HG03460 (cell line): Measurements from ENCODE around the gene TTC16.

Source experiments
- ATAC-seq: cut with Tn5 transposase; IDR thresholded peaks from one replicate; pipeline ENCODE4 v1.9.1; 2021; ENCODE audit not compliant: unreplicated experiment

TTC16 gene

GRCh38 chr9:127763918-127764384, 48.1 kb downstream of the TTC16 start:
- ATAC-seq = no peak

GRCh38 chr9:127765418-127765817, 49.5 kb downstream of the TTC16 start:
- ATAC-seq = no peak

GRCh38 chr9:127767410-127767809, 51.5 kb downstream of the TTC16 start:
- ATAC-seq = no peak

- no peak for ATAC-seq
Observed at GRCh38 chr9:127767909-127768331, 52.0 kb downstream of the TTC16 start.

- ATAC-seq = no peak
Observed at GRCh38 chr9:127768698-127769097, 52.8 kb downstream of the TTC16 start.

- no peak for ATAC-seq
Observed at GRCh38 chr9:127769101-127769500, 53.2 kb downstream of the TTC16 start.

GRCh38 chr9:127769929-127770582, 54.2 kb downstream of the TTC16 start:
- ATAC-seq = no peak

GRCh38 chr9:127770583-127770904, 54.7 kb downstream of the TTC16 start:
- ATAC-seq = no peak

- ATAC-seq = peak; percentile 85
Observed at GRCh38 chr9:127770905-127771569, 55.2 kb downstream of the TTC16 start.

GRCh38 chr9:127771570-127772189, 55.8 kb downstream of the TTC16 start:
- no peak for ATAC-seq

GRCh38 chr9:127772603-127773002, 56.7 kb downstream of the TTC16 start:
- ATAC-seq = no peak

- no peak for ATAC-seq
Observed at GRCh38 chr9:127773272-127773671, 57.4 kb downstream of the TTC16 start.

GRCh38 chr9:127773981-127774380, 58.1 kb downstream of the TTC16 start:
- ATAC-seq = no peak

- ATAC-seq = no peak
Observed at GRCh38 chr9:127776195-127776923, 60.5 kb downstream of the TTC16 start.

- ATAC-seq = no peak
Observed at GRCh38 chr9:127776924-127777289, 61.0 kb downstream of the TTC16 start.

GRCh38 chr9:127777368-127777980, 61.6 kb downstream of the TTC16 start:
- no peak for ATAC-seq

- ATAC-seq = peak; percentile 1
Observed at GRCh38 chr9:127778280-127779135, 62.6 kb downstream of the TTC16 start, which contains the start of gene SH2D3C. TSS of gene SH2D3C (minus strand) at chr9:127778666. CDS start at chr9:127778627, 39 bp downstream.

- peak; percentile 43 for ATAC-seq
Observed at GRCh38 chr9:127779136-127779981, 63.5 kb downstream of the TTC16 start.
